Glomerular endothelial cell (primary cell): Measurements from ENCODE around the gene PLCB4. TPM values are rescaled to one million over a fixed set of nuclear protein-coding genes. Genes with fewer than 3 reads are reported as not detected.

ENCODE experiments used
- DNase-seq: peaks from one replicate; pipeline ENCODE4 v3.0.0-alpha.2; 2011; ENCODE audit warnings: low read depth, low spot score; ENCODE audit errors: extremely low read depth
- total RNA-seq: library from RNA; depleted of rRNA; stranded (reverse); fragments of >200 nt; gene quantifications from 2 replicates; pipeline ENCODE4 v1.2.3, GENCODE V29; 2015

Gene PLCB4
- total RNA-seq, 1 donor from 2014 or later: 4.3 TPM

DNA sequence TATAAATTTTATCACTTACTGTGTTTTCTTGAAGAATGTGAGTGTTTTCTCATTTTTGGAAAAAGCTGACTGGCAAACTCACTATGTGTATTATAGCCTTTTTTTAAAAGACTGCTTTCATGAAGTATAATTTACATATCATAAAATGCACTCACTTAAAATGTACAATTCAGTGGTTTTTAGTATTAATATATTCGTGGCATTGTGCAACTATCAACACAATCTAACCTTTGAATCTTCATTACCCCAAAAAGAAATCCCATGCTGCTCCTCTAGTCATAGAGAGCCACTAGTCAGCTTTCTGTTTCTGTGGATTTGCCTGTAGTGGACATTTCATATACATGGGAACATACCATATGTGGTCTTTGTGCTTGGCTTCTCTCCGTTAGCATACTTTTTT, 143.8 kb downstream of the PLCB4 start:
- DNase-seq: no peak

DNA sequence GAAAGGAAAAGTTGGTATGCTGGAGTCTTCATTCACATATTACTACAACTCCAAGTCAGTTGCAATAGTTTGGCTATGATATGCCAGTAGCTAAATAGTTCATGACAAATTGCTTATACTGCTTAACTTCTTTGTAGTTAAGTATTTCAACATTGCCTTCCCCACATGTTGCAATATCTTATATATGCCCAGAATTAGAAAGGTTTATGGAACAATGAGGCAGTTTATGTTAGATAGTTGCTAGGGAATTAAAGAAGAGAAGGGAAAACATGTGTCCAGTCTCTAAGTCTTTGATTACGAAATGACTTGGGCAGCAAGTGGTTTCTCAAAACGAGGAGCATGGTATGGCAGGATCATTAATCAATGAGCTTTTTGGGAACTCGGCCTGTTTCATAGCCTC, 145.8 kb downstream of the PLCB4 start:
- DNase-seq: no peak

DNA sequence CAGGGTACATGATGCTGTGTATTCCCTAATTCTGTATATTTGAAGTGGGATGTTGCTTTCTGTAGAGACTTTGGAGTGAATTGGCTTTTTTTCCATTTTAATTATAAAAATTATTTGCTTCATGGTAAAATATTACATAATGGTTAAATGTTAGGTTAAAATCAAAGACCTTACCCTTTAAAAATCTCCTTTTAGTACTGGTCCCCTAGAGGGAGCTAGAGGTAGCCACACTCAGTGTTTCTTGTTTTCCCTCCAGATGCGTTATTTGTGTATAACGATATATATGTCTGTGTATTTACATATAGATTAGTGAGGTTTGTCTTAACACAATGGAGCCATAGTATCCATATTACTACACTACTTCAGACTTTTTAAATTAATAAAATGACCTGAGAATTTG, 146.7 kb downstream of the PLCB4 start:
- DNase-seq: no peak

DNA sequence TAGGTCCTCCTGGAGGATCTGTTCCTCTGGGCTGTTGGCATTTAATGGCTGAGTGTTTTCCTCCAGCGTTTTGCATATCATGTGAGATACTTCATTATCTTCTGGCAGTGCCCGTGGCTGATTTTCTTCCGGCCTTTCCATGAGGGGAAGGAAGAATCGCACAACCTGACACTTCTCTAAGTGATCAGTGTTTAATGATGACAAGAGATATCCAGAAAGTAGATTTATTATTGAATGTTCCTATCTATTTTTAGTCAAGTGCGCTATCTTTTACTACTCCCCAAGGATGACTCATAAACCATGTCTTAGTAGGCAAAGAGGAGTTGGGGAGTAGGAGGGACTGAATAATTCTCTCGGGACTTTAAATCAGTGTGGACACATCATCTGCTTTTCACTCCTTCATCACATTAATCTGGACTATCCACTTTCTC, 149.7 kb downstream of the PLCB4 start:
- no peak for DNase-seq

DNA sequence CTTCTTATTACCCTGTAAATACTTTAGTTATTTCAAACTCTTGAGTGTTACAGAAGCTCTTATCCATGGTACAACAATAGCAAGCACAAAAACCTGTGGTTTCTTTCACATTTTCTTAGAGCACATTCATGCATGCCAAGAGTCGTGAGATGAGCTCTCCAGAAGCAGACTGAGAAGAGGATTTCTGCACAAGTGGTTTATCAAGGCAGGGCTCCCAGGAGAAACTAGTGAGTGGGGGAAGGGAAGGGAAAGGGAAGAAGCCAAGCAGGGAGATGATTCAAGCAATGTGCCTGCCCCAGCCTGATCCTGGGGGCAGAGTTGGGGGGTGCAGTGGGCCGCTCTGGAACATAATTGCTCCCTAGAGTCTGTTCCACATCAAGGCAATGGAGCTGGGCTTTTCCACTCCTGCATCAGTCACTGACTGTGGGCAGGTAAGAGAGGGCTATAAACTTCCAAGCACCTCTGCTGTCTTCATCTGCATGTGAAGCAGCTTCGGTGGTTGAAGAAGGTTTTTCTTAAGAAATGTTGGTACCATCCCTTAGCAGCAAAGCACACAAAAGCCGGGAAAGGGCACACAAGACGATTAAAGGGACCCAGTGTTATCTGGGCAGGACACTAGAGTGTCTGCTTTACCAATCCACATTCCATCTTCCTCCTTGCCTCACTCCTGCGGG, 152.1 kb downstream of the PLCB4 start:
- DNase-seq: no peak

GRCh38 chr20:9223296-9223695, 154.4 kb downstream of the PLCB4 start:
- no peak for DNase-seq

DNA sequence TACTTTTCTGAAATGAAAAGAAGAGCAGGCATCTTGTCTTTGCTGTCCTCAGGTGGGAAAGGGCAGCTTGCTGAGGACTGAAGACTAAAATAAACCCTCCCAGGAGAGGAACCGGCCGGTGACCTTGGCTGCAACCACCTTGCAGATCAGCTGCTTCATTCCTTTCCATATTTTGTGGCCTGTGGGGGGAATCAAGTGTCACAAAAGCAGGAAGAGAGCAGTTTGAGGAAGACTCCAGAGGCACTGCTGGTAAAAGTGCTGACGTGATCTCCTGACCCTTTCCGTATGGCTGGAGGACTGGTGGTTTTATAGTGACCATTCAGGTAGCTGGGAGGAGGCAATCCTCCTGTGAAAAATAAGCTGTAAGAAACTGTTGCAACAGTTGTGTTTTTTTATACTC, 157.0 kb downstream of the PLCB4 start:
- no peak for DNase-seq

DNA sequence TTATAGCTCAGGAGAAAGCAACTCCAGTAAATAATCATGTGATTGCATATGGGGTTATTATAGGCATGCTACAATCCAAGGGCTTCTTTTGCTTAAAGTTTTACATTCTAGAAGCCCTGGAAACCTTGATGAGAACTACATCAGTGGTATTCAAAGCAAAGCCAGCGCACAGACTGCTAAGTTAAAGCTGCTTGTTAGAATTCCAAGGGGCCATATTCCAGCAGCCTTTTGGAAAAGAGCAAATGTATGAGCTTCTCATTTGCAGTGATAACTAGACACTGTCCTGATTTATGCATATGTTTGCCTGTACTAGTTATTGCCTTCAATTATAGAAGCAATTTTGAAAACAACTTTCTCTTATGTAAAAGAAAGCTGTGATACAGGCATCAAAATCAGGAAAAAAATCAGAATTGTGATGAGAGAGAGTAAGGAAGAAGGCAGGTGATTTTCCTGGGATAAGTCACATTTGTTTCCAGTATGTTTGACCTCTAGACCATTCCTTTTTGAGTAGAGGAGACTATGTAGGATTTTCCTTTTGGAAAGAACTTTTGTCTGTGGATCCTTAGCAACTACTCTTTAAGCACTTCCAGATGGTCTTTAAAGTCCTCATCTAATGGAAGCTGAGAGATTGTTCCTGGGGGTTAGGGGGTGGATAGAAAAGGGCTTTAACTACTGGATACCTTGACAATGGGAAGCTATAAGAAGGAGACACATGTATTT, 159.2 kb downstream of the PLCB4 start:
- no peak for DNase-seq

DNA sequence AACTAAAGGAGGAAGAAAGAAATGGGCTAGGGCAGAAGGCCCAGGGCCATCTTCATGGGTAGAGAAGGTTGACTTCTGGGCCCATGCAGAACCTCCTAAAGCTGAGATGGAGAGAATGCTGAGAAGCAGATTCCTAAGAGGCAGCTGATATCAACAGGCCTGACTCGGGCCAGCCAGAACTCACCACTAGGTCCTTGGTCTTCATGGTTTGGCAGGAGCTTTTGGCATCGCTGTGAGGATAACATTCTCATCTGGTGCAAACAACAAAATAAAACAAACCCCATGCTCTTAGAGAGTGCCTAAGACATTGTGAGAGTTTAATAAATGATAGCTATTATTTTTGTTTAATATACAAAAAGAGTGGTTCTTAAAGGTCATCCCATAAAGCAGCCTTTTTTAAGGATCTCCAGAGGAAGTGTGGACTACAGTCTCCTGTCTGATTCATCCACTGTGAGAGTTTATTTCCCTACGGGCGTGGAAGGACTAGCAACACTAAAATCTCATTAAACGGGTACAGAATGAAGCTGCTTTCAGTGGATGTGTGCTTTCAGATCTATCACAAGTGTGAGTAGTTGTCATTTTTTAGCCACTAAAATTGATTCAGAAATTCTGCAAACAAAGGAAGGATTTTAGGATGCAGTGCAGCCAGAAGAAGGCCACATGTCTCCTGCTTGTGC, 160.0 kb downstream of the PLCB4 start:
- no peak for DNase-seq

DNA sequence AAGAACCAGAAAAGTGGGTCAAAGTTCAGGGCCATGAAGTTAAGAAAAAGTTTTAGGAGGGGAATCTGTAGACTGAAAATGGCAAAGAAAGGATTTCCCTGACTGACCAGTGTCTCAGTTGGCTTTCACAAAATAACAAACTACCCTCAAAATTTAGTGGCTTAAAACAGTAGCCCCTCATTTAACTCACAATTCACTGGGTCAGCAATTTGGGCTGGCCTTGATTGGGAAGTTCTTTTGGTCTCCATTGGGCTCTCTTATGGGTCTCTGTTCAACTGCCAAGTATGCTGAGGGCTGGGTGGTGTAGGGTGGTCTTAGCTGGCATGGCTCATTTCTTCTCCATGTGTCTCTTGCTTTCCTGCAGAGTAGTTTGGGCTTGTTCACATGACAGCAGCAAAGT, 161.5 kb downstream of the PLCB4 start:
- no peak for DNase-seq

- no peak for DNase-seq
Measured at GRCh38 chr20:9233804-9234203, 164.9 kb downstream of the PLCB4 start.

GRCh38 chr20:9235518-9235917, 166.6 kb downstream of the PLCB4 start:
- peak; percentile 27 for DNase-seq

DNA sequence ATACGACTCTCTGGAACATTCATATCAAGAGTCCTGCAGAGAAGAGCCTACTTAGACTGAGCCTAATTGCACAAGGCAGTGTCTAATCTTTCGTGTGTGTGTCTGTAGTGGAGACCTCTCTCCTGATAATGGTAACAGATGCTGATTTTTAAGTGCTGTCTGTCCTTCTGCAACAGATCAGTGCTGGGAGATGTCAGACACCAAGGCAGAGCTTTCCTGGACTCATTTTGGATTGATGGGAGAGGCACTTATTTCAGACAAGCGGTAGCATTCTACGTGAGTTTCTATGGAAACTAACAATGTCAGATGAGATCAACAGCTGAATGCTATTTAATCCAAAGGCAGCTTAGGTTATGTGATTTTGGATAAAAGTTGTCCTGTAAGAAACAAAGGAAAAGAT, 167.6 kb downstream of the PLCB4 start:
- DNase-seq: no peak

- peak; percentile 23 for DNase-seq
Measured at GRCh38 chr20:9241232-9241692, 172.4 kb downstream of the PLCB4 start.

DNA sequence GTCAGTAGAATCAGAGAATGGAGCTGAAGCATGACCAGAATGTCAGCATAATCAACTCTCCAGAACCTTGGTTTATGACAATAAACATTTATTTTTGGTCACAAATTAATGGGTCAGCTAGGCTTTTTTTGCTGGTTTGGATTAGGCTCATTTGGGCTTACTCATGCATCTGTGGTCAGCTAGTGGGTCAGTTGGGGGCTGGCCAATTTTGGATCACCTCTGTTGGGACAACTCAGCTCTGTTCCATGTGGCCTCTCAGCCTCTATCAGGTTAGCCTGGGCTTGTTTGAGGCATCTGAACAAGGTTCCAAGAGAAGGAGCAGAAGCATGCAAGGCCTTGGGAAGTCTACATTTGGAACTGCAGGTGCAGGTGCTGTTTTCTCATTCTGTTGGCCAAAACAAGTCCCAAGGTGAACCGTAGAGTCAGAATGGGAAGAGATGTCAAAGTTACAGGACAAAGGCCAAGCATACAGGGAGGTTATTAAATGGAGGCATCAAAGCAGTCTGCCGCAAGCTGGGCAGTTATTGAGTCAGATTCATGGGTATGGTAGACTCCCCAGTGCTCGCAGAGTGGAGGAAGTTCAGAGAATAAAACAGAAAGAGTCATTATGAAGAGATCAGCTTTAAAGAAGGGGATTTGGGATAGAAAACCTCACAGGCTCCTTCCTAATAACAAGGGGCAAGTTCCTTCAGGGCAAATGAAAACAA, 173.0 kb downstream of the PLCB4 start:
- DNase-seq: no peak

- no peak for DNase-seq
Measured at GRCh38 chr20:9243986-9244385, 175.1 kb downstream of the PLCB4 start.

DNA sequence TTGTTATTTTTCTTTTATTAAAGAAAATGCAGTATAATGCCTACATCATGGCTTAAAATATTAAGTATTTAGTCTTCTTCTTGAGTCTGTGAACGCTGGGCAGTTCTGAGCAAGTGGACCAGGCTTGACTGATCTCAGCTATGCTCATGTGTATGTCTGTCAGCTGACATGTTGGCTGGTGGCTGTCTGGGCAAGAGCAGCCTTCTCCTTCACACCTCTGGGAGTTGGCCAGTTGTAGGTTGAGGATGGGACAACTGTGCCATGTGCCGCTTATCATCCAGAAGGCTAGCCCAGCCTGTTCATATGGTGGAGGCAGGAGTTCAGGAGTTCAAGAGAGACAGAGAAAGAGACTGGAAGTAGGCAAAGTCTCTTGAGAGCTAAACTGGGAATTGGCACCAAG, 175.9 kb downstream of the PLCB4 start:
- DNase-seq: no peak

DNA sequence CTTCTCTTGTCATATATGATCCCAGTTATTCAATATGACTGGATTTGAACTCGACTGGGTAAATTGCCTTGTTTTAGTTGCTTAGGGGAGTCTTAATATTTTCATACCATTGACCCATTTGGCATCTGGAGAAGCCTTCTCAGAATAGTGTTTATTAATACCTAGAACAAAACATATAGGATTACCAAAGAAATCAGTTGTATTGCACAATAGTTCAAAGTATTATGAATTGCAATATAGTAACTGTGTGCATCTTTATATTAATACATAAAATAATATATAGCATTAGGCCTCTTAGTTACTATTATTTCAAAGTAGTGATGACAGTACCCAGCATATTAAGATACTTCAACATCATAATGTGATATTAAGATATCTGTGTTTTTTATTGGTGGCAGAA, 177.8 kb downstream of the PLCB4 start:
- no peak for DNase-seq

DNA sequence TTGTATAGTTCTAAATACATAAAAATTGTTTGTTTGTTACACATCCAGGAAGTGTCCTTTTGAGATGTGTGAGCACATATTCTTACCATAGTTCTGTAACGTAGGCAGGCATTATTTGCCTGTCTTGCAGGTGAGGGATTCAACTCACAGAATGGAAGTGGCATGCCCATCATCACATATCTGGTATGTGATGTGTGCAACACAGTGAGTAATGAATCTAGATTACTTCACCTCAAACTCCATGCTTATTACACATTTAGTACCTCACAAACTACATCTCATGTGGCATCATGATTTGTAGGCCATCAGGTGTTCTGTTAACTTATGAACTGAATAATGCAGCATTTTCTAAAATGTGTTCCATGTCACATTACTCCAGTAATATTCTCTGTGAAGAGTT, 181.6 kb downstream of the PLCB4 start:
- no peak for DNase-seq

- no peak for DNase-seq
Measured at GRCh38 chr20:9253006-9253539, 184.2 kb downstream of the PLCB4 start.

DNA sequence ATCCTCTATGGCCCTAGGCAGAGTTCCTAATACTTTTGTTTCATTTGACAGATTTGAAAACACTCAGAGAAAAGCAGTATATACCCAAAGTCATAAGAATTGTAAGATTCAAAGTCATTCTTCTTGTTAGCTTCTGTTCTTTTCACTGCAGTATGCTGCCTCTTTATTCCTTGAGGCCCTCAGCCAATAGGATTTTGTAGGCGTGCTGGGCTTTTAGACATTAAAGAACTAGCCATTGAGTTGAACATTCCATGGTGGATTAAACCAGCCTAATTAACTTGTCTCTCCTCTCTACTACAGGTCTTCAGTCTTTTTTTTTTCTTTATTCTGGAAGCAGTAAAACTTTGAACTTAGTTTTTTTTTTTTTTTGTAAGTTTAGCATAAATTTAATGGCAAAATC, 186.3 kb downstream of the PLCB4 start:
- no peak for DNase-seq
